SIG-M5 treated with dmso at 0.1 percent for 504 hours (cell line): Measurements from ENCODE around the gene BCOR.

Experiments
- DNase-seq: peaks from one replicate; lab custom pipeline; 2025; ENCODE audit not compliant: unreplicated experiment; lab: John Stamatoyannopoulos, UW

BCOR gene

DNA sequence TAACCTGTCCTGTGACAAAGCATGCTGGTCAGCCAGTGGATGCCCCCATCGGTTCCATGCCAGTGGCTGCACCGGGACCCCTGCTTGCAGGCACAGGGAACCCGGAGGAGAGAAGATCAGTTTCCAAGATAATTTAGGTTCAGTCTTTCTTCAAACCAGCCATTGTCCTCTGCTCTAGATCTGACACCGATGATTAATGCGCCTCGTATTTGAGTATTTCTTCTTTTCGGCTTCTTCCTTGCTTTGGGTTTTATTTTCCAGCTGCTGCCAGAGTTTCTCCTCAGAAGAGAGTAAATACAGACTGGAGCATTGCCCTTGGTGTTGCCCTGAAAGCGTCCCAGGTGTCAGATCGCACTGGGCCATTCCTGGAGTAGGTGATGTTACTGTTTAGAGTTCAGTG, 19.2 kb upstream of the BCOR start:
- no peak for DNase-seq

DNA sequence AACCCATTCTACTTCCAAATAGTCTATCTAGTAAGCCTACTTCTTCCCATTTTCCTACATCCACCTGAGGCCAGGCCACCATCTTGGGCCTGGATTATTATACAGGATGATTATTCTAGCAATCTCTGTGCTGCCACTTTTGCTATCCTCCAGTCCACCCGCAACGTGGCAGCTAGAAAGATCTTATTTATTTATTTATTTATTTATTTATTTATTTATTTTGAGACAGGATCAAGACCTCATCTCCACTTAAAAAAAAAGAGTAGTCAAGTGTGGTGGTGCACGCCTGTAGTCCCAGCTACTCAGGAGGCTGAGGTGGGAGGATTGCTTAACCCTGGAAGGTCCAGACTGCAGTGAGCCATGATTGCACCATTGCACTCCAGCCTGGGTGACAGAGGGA, 15.2 kb upstream of the BCOR start:
- no peak for DNase-seq

DNA sequence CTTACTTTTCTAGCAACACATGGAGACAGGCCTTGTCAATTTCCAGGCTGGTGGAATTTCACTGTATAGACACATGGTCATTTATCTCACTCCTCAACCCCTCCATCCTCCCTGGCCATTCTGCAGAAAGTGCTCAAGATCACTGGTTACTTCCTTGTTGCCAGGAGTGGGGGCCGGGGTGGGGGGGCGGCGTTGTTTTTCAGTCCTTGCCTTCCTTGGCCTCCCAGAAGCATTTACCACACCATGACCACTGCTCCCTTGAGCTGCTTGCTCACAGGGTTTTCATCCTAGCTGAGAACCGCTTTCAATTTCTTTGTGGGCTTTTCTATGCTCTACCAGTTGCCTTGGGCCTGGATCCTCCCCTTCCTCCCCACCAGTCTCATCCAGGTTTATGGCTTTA, 14.1 kb upstream of the BCOR start:
- DNase-seq, result no peak

DNA sequence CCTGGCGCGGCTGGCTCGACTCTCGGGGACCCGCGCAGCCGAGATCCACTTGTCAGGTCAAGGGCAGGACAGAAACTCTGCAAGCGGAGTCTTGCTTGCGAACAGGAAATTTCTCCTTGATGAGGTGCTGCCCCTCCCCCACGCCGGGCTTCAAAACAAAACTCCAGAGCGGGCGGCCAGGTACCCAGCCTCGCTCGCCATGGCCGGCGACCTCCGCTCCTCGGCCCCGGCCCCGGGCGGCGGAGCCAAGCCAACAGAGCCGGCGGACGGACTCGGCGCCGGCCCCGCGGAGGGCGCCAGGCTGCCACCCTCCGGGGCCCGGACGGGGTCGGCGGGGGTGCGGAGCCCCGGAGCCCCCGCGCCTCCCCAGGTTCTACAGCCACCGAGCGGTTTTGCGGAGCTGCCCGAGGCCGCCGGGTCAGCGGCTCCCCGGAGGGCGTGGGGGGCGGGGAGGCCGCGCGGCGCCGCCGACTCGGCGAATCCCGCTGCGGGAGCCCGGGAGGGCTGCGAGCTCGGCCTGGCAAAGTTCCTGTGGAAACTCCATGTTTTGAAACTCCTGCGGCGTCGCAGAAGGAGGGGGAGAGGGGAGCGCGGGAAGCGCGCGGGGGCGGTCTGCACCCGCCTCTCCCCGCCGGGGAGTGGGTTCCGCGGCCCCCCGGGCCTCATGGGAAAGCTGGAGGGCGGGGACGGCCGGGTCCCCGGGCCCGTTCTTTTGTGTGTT, 11.7 kb upstream of the BCOR start:
- DNase-seq, result peak; percentile 53

DNA sequence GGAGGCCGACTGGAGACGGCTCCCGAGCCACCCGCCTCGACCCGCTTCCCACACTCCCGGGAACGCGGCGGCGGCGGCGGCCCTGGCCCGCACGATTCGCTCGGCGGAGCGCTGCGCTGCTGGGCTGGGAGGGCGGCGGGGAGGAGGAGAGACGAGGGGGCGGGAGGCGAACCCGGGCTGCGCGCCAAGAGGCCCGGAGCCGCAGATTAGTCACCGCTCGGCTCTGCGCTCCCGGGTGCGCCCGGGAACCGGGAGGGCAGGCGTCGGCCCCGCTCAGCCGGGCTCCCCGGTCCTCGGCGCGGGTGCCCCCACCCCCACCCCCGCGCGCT, 11.2 kb upstream of the BCOR start:
- peak; percentile 53 for DNase-seq

DNA sequence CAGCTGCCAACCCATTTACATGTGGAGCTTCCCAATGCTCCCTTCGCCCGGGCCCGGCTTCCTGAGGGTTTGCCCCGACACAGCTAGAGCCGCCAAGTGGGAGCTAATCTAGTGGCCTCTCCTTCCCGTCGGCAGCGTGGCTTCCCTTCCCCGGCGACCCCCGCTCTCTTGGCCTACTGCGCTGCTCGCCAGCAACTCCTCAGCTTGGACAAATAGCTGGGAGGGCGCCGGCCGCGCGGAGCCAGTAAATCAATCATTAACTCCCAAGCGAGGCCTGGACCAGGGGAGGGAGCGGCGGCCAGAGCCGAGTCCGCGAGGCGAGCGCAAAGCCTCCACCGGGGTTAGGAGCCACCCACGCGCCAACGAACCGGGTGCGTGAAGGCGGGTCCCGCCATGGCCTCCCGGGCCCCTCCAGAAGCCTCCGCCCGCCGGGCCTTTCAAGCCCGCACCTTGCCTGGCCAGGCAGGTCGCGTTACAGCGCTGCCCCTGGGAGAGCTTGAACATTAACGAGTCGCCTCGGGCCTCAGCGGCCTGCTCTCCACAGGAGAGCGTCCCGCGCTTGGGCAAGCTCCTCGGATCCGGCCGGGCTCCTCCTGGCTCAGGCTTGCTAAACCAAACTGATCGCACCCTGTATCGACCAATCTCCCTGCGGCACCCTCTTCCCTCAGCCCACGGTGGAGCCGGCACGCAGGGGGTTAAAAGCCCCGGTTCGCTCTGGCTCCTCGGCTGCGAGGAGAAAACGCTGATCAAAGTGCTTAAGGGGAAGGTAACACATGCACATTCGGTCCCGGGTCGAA, 10.6 kb upstream of the BCOR start:
- no peak for DNase-seq

DNA sequence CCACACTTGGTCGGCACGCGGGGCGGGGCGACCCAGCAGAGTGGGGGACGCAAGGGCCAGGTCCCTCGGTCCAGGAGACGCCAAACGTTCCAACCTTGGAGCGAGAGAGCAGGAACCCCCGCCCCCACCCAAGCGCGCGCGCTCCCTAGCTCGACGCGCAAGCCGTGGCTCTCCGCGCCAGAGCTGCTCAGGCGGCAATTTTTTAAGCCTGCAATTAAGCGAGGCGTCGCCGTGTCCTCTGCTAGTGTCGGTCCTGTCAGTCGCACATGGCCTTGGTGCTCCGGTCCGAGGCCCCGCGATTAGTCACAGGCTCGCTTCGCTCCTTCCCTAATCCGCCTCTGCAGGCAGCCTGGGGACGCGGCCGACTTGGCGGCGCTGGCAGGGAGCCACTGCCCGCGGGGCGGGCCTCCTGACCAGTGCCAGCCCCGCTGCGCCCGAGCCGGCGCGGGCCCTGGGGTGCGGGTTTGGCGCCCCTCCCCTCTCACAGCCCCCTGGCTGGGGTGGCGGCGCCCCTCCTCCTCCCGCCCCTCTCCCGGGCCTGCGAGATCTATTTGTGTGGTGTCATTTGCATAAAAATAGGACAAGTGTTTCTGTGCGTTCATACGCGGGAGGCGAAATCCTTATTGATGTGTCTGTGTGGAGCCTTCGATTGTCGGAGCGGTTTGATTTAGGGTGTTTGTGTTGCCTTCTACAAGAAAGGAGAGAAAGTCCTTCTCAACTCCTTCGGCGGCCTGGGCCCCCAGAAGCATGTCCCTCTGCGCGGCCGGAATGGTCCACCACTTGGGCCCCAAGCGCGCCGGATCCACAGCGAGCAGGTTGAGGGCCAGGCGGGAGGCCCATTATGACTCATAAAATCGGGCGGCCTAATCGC, 9.8 kb upstream of the BCOR start:
- no peak for DNase-seq

DNA sequence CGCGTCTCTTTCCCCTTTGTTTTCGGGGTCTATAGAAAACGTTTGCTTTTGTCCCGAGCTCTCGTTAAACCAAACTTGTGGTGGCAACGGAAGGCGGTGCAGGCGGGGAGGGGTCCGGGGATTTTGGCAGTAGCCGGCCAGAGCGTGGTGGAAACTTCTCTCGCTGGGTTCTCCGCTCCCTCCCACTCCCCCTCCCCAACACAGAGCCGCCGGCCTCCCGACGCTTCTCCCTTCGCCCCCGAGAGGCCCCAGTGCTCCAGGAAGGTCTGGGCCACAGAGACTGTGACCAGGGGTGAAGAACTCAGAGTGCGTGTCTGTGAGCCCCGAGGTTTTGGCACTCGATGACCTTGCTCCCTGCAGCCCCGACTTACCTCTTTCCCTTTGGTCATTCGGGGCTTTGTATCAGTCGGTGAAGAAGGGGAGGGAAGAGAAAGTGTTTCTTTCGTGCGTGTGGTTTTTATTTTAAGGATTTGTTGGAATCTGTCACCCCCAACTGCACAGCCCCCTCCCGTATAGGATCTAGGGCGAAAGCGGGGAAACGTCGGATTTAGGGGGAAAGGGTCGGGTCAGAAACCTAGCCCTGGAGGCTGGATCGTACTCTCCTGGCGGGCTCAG, 9.0 kb upstream of the BCOR start:
- DNase-seq, result no peak

DNA sequence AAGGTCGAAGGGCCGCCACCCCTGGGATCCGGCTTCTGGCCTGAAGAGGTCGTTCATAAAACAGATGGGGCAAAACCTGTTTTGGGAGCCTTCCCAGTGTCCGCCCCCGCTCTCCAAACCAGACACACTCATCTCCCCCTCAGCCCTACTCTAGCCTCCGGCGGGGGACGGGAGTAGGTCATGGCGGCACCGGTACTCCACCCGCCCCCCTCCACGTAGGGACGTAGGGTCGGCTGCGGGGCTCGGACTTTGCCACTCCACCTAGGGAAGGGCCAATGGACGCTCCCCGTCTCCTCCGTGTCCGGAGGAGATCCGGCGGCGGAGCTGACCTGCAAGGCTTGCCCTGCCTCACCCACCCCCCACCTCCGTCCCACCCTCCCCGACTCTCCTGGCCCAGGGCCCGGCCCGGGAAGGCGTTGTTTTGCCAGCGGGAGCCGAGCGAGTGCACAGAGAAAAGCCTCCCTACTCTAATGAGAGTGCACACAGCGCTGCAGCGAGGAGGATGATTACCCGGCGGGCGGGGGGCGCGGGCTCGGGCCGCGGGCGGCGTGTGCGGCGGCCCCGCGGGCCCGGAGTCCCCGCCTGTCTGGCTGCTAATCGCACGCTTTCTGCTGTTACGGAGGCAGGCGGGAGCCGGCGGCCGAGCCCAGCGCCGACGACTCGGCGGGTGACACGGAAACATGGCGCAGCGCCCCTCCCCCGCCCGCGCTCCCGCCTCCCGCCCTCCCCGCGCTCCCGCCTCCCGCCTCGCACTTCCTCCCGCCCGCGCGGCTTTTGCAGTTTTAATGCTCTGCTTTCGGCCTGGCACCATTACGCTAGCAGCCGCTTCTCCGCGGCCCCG, 8.3 kb upstream of the BCOR start:
- peak; percentile 57 for DNase-seq

DNA sequence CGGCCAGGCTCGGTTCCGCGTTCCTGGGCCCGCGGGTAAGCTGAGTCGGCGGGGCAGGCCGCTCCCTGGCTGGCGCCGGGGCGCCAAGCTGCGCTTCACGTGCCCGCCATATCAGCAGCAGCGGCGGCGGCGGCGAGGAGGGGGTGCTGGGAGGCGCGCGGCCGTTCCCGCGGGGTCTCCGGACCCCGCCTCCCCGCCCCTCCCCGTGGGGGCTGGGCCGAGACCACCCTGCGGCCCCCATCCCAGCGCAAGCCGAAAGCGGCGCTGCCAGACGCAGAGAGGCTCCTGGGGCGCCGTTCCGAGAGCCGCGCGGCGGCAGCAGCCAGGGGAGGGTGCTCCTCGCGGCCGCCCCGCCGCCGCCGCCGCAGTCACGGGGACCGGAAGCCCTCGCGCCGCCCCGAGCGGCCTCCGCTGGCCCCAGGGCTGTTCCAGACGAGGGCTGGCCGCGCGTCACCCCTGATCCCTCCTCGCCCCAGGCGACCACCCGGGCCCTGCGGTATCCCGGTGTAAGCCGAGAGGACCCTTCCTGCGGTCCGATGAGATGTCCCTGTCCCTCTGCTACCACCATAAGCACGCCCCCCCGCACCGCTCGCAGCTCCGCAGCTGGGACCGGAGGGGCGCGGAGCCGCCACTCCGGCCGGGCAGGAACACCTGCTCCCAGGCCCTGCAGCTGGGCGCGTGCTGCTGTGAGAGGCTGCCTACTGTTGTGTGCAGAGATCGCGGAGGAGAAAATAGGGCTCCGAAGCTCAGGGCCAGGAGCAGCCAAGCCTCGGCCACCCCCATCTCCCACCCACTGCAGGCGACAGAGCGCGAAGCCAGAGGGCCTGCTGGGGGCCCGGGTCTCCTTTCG, 7.5 kb upstream of the BCOR start:
- DNase-seq, result no peak

DNA sequence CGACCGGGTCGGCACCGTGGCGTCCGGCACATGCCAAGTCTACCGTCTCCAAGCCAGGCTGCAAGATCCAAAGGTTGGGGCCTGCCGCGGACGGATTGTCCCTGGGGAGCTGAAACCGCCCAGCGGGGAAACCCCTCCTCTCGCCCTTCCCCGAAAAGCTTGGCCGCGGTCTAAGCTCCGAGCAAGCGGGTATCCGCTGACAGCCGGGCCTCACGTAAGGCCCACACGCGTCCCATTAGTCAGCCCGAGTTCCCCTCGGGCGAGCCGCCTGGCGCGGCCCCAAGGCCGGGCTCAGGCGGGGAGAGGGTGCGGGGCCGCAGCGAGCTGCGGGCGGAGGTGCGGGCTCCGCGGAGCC, 6.8 kb upstream of the BCOR start:
- DNase-seq, result no peak

DNA sequence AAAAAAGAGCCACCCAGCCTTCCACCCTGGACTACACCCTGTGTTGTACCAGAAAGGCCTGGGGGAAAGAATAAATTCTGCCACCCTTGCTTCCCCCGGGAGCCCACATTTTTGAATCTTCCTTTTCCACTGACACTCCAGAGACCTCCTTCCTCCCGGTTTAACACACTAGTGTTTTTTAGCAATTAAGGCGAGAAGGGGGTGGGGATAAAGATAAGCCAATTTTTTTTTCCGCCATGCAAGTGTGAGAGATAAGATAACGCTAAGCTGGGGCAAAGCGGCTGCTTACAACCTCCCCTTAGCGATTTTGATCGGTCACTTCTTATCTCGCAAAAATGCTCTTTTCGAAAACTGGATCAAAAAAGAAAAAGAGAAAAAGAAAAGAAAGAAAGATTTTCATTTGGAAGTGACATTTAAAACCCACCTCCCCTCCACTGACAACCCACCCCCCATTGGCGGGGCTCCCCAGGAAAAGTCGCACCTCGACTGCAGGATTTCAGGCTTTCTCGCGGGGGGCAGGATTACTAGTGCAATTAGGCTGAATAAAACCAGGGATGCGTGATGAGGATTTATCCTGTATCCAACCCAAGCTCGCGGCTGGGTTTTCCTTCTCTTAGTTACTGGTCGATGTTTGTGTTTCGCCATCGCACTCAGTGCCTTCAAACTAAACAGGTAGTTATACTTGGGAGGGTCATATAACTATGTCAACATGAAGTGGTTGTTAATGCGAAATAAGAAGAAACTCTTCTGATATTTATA, 6.0 kb upstream of the BCOR start:
- DNase-seq, result no peak

DNA sequence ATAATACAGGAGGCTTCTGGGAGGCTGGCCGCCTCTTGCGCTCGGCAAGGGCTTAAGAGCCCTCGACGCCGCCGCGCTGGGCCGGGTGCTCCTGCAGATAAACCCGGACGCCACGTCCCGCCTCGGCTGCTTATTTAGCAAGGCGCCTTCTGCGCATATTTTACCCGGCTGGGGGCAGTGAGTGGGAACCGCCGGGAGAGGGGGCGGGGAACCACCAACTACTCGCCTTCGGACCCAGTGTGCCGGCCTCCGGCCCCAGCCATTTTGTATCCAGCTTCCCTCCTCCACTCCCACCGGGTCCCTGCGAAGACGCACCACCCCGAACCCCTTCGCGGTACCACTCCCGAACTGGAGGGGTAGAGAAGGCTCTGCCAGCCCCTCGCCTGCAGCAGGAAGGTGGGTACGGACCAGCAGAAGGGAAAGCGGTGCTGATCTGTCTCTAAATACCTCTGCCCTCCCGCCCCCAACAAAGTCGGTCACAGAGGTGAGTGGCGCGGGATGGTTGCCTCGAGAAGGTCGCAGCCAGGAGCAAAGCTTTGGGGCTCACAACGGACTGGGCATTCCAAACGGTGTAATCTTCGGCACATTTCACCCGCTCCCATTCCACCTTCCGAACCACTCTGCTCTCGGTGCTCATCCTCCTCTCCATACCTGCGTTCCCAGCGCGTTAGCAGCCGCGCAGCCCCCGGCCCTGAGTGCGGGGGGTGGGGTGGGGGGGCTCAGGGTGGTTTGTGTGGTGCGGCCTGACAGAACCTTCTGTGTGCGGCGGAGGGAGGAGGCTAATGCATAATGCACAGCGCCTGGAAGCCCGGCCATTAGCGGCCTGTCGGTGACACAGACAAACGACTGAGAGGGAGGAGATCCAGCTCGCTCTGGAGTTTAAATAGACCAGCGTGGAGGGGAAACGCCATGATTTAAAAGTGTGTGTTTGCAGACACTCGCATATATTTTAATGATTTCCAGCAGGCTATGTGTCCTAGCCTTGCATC, 4.9 kb upstream of the BCOR start:
- DNase-seq, result no peak

DNA sequence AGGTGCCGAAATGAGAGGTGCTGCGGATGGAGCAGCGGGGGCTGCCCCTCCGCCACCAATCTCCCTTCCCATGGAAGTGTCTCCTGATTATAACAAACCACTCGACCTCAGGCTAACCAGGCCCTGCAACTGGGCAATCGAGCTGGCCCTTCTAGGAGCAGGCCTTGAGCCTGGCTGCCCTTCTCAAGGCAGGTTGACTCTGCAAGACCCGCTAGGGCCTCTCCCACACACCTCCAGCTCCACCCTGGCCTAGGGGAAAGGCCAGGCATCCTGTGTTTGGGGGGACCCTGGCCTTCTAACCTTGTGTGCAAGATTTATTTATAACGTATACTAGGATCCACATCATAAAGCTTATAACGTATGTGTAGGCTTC, 3.7 kb upstream of the BCOR start:
- no peak for DNase-seq

DNA sequence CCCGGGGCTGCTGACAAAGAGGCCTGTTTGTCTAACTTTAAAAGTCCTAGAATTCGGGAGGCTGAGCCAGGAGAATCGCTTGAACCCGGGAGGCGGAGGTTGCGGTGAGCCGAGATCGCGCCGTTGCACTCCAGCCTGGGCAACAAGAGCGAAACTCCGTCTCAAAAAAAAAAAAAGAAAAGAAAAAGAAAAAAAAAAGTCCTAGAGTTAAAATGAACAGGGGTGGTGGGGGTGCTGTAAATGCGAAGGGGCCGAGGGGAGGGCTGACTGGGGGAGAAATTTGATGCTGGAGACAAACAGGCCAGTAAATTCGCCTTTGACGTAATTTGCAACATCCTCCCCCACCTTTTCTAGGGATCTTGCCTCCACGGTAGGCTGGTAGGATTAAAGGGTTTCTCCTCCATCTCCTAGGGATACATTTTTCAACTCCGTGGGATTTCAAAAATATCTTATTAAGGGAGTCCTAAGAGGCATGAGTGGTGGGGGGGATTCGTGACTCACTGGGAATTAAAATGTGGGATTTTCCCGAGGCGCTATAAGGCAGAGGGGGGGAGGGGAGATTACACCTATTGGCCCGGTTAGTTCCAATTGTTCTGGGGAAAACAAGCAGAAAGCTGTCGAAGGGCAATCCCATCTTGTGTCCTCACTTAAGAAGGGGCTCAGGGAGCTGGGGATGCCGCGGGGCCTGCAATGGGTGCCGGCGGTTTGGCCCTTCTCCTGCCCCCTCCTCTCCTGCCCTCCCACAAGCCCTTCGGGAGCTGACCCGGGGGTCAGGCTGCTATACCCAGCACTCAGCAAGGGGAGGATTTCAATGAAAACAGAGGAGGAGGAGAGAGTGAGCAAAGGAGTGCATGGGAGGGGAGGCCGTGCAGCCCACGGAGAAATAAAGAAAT, 3.0 kb upstream of the BCOR start:
- DNase-seq, result no peak

DNA sequence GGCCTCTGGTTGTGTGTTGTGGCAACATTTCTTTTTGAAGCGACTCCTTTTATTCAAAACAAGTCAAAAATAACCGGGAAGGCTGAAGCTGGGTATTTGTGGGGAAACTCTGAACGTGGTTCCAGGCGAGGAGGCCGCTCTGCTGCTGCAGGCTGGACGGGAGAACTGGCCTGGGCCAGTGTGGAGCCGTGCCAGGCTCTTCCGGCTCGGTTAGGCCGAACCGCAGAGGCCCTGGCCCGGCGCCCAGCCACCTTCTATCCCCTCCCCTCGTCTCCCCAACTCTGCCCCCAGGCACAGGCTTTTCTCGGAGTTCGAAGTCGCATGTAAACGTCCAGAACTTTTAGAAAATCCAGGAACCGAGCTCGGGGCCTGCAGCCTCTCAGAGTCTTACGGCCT, 2.4 kb upstream of the BCOR start:
- DNase-seq, result no peak
